ENCODE data around the gene NOVA2. TPM values are rescaled to one million over a fixed set of nuclear protein-coding genes. Genes with fewer than 3 reads are reported as not detected.

Gene NOVA2
- total and polyA plus RNA-seq, 2 donors from 2014 or later = 0.95 to 8.5 TPM

- peak overlapping the region in 1 of 3 donors; percentile 24 for H3K9ac ChIP-seq (ENCODE audit: low read length in 3 of 3)
- FAIRE-seq = no peak
- peak overlapping the region in 2 of 3 donors; percentile 65 to 77 for H3K4me3 ChIP-seq (ENCODE audit: low read length in 3 of 3)
- intact Hi-C loops (cut with DNase I) = no loop called here
- H3K27ac ChIP-seq (ENCODE audit: low read depth in 2 of 2, low read length in 2 of 2) = no peak overlapping the region
- H3K36me3 ChIP-seq (ENCODE audit: control insufficient read depth in 2 of 3, insufficient read depth in 3 of 3, low read length in 3 of 3) = no peaks in the 10 kb centered on the region
- H3K4me1 ChIP-seq (ENCODE audit: control insufficient read depth in 2 of 3, insufficient read depth in 2 of 3, low read depth in 1 of 3, low read length in 3 of 3) = peaks cover 0 to 16% (median 0%) of the 10 kb centered on the region in 3 donors
- H3K9me3 ChIP-seq (ENCODE audit: control insufficient read depth in 2 of 3, insufficient read depth in 1 of 3, low read length in 3 of 3) = no peaks in the 10 kb centered on the region
- TF ChIP-seq, protein P1, sequence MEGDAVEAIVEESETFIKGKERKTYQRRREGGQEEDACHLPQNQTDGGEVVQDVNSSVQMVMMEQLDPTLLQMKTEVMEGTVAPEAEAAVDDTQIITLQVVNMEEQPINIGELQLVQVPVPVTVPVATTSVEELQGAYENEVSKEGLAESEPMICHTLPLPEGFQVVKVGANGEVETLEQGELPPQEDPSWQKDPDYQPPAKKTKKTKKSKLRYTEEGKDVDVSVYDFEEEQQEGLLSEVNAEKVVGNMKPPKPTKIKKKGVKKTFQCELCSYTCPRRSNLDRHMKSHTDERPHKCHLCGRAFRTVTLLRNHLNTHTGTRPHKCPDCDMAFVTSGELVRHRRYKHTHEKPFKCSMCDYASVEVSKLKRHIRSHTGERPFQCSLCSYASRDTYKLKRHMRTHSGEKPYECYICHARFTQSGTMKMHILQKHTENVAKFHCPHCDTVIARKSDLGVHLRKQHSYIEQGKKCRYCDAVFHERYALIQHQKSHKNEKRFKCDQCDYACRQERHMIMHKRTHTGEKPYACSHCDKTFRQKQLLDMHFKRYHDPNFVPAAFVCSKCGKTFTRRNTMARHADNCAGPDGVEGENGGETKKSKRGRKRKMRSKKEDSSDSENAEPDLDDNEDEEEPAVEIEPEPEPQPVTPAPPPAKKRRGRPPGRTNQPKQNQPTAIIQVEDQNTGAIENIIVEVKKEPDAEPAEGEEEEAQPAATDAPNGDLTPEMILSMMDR (IDR thresholded peaks at IDR 0.05; ENCODE audit: borderline replicate concordance, extremely low read depth, insufficient read depth) = no peak
- H3K27me3 ChIP-seq (ENCODE audit: control insufficient read depth, insufficient read depth, low read length) = peaks cover 7% of the 10 kb centered on the region
- DNase-seq = peak in 1 of 5 donors; percentile 63
Measured at GRCh38 chr19:46015687-46016425, 42.2 kb upstream of the NOVA2 start.

GRCh38 chr19:46014941-46015686, 41.4 kb upstream of the NOVA2 start:
- intact Hi-C loops (cut with DNase I) = no loop called here
- DNase-seq = peak; percentile 83 to 92 (median 89)

DNA sequence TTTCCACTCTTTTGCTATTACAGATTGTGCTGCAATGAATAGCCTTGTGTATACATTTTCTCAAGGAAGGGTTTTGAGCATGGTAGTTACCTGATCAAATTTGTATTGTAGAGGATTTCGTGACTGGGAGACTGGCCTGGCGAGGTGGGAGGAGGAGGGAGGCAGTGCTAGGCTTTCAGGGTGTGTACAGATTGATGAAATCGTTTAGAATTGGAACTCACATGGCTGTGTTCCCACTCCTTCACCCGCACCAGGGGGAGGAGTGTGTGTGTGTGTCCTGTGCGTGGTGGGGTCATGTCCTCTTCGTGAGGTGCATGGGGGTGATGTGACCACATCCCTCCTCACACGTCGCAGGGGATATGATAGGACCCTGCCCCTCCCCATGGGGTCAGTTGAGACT, 40.9 kb upstream of the NOVA2 start:
- H3K4me3 ChIP-seq (ENCODE audit: low read length in 3 of 3) = peak overlapping the region in 1 of 3 donors; percentile 39
- FAIRE-seq = no peak

More at GRCh38 chr19:46014941-46015686, 41.4 kb upstream of the NOVA2 start:
- TF ChIP-seq, protein P1 (IDR thresholded peaks at IDR 0.05; ENCODE audit: borderline replicate concordance, extremely low read depth, insufficient read depth) = no peak
- H3K27me3 ChIP-seq (ENCODE audit: control insufficient read depth, insufficient read depth, low read length) = peaks cover 7% of the 10 kb centered on the region
- no peak overlapping the region for H3K27ac ChIP-seq (ENCODE audit: low read depth in 2 of 2, low read length in 2 of 2)
- H3K9ac ChIP-seq (ENCODE audit: low read length in 3 of 3) = peak overlapping the region in 1 of 3 donors; percentile 35
- FAIRE-seq = no peak
- no peaks in the 10 kb centered on the region for H3K36me3 ChIP-seq (ENCODE audit: control insufficient read depth in 2 of 3, insufficient read depth in 3 of 3, low read length in 3 of 3)
- peaks cover 0 to 16% (median 0%) of the 10 kb centered on the region in 3 donors for H3K4me1 ChIP-seq (ENCODE audit: control insufficient read depth in 2 of 3, insufficient read depth in 2 of 3, low read depth in 1 of 3, low read length in 3 of 3)
- peak overlapping the region in 1 of 3 donors; percentile 39 for H3K4me3 ChIP-seq (ENCODE audit: low read length in 3 of 3)
- H3K9me3 ChIP-seq (ENCODE audit: control insufficient read depth in 2 of 3, insufficient read depth in 1 of 3, low read length in 3 of 3) = no peaks in the 10 kb centered on the region

More for the DNA sequence above, 40.9 kb upstream of the NOVA2 start:
- TF ChIP-seq, protein P1 (IDR thresholded peaks at IDR 0.05; ENCODE audit: borderline replicate concordance, extremely low read depth, insufficient read depth) = no peak
- Histone ChIP-seq H3K9ac (ENCODE audit: low read length in 3 of 3) (peak overlapping the region in 1 of 3 donors; percentile 35), H3K4me1 (ENCODE audit: control insufficient read depth in 2 of 3, insufficient read depth in 2 of 3, low read depth in 1 of 3, low read length in 3 of 3) (peaks cover 0 to 16% (median 0%) of the 10 kb centered on the region in 3 donors), H3K36me3 (ENCODE audit: control insufficient read depth in 2 of 3, insufficient read depth in 3 of 3, low read length in 3 of 3) (no peaks in the 10 kb centered on the region), H3K27ac (ENCODE audit: low read depth in 2 of 2, low read length in 2 of 2) (no peak overlapping the region), H3K9me3 (ENCODE audit: control insufficient read depth in 2 of 3, insufficient read depth in 1 of 3, low read length in 3 of 3) (no peaks in the 10 kb centered on the region), H3K27me3 (ENCODE audit: control insufficient read depth, insufficient read depth, low read length) (peaks cover 7% of the 10 kb centered on the region)
- intact Hi-C loops (cut with DNase I) = no loop called here
- DNase-seq = peak in 1 of 5 donors; percentile 52
